Measurements from ENCODE around the gene KY. TPM values are rescaled to one million over a fixed set of nuclear protein-coding genes. Genes with fewer than 3 reads are reported as not detected.

Gene KY
- total and polyA plus RNA-seq, 2 of the 8 experiments (the other 6 are each of a cell fraction or from before 2014, with no cell fraction given), result not detected

DNA sequence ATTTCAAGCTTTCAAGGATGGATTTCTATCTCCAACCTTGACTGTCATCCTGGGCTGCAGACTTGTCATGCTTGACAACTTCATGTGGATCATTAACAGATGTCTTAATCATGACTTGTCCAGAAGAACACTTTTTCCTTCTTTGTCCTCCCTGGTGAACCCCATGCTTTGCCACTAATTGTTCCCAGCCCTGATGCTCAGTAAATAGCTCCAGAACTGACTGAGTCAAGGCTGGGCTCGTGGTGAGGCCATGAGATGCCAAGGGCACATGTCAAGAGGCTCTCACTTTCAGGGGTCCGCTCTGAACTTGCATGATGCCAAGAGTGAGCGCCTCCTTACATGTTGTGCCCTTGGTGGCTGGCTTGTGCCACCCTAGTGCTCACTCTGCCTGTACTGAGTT, 48.9 kb upstream of the KY start (continued):
- no peak for TF ChIP-seq SAP30 (IDR thresholded peaks at IDR 0.05; ENCODE audit: insufficient read depth, insufficient replicate concordance, low read length)
- no peak for TF ChIP-seq RAD21 (IDR thresholded peaks at IDR 0.05 in 1 of 2, conservative IDR thresholded peaks at IDR 0.05 in 1 of 2; ENCODE audit: low read depth in 2 of 2, low read length in 2 of 2)
- no peak for TF ChIP-seq GTF2F1 (IDR thresholded peaks at IDR 0.05; ENCODE audit: borderline replicate concordance, low read depth, low read length)
- TF ChIP-seq RFX5 (IDR thresholded peaks at IDR 0.05; ENCODE audit: borderline replicate concordance, low read depth, low read length), result no peak
- no peak for TF ChIP-seq CREB1 (IDR thresholded peaks at IDR 0.05)

Data from H1 (cell line).